ENCODE measurements around the gene NFE2L2. TPM values are rescaled to one million over a fixed set of nuclear protein-coding genes. Genes with fewer than 3 reads are reported as not detected.

Gene NFE2L2
- total and polyA plus RNA-seq, 9 of the 15 experiments (the other 6 are each of a cell fraction or from before 2014, with no cell fraction given): 29.3 to 120 (median 59.3) TPM

DNA sequence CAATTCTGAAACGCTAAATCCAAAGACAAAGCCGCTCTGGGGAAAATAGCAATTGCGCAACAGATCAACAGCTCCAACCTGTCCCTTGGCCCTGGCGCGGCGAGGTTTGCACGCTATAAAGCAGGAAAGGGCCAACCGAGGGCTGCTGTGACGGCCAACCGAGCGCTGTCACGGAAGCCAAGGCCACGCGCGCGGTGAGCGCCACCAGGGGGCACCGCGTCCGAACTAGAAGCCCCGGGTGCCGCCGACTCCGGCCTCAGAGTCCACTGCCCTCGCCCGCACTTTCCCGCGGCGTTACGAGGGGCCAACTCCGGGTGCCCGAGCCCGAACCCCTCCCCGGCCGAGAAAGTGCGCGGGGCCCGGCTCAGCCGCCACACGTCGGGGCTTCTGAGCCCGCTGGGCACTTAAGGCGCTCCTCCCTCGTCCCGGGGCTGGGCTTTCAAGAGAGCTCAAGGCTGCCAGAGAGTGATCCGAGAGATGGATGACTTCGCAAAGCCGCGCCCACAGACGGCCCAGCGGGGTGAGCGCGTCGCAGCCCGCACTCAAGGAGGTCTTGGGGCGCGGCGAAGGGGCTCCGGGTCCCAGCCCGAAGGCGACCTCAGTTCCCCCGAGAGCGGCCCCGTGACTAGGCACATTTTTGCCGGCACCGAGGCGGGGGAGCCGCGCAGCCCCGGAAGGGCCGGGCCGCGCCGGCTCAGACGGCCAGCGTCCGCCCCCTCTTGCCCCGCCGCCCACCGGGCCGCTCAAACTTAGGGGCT is 897 bp downstream of the NFE2L2 start (continued):
- TF ChIP-seq, protein P1, sequence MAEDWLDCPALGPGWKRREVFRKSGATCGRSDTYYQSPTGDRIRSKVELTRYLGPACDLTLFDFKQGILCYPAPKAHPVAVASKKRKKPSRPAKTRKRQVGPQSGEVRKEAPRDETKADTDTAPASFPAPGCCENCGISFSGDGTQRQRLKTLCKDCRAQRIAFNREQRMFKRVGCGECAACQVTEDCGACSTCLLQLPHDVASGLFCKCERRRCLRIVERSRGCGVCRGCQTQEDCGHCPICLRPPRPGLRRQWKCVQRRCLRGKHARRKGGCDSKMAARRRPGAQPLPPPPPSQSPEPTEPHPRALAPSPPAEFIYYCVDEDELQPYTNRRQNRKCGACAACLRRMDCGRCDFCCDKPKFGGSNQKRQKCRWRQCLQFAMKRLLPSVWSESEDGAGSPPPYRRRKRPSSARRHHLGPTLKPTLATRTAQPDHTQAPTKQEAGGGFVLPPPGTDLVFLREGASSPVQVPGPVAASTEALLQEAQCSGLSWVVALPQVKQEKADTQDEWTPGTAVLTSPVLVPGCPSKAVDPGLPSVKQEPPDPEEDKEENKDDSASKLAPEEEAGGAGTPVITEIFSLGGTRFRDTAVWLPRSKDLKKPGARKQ (CRISPR knock-in tag; IDR thresholded peaks at IDR 0.05): no peak
- TF ChIP-seq JUND (IDR thresholded peaks at IDR 0.05; ENCODE audit: borderline replicate concordance, low read depth, low read length) (peak; percentile 84), JUND (tag; IDR thresholded peaks at IDR 0.05; ENCODE audit: borderline replicate concordance, low read depth, low read length) (peak; percentile 76; the same call in 2 of the 3 replicates), PHF20 (IDR thresholded peaks at IDR 0.05; ENCODE audit: partially characterized antibody) (peak; percentile 51), SIN3B (IDR thresholded peaks at IDR 0.05; ENCODE audit: low read depth) (peak; percentile 53; the same call in 1 of the 2 replicates), ZKSCAN8 (CRISPR knock-in tag; IDR thresholded peaks at IDR 0.05) (no peak), BRD4 (IDR thresholded peaks at IDR 0.05) (peak; percentile 85; the same call in 1 of the 2 replicates), NRF1 (conservative IDR thresholded peaks at IDR 0.05 in 1 of 2, IDR thresholded peaks at IDR 0.05 in 1 of 2) (no peak), RBM39 (optimal IDR thresholded peaks at IDR 0.05; ENCODE audit: low read depth, low read length) (peak; percentile 38), CREB3L1 (IDR thresholded peaks at IDR 0.05; ENCODE audit: borderline replicate concordance, low read depth) (peak; percentile 50; the same call in 1 of the 2 replicates), FOXA1 (IDR thresholded peaks at IDR 0.05; ENCODE audit: borderline replicate concordance) (no peak), MXI1 (IDR thresholded peaks at IDR 0.05; ENCODE audit: low read depth, low read length) (peak; percentile 76), HDAC8 (tag; IDR thresholded peaks at IDR 0.05) (peak; percentile 92), SREBF1 (IDR thresholded peaks at IDR 0.05; ENCODE audit: borderline replicate concordance, low read depth, low read length) (peak; percentile 59; the same call in 1 of the 2 replicates), ZNF766 (CRISPR knock-in tag; conservative IDR thresholded peaks at IDR 0.05) (peak; percentile 86; the same call in 1 of the 2 replicates), POLR2B (IDR thresholded peaks at IDR 0.05; ENCODE audit: low read depth, partially characterized antibody) (peak; percentile 74), ZBTB5 (IDR thresholded peaks at IDR 0.05) (no peak)
- TF ChIP-seq, protein P2, sequence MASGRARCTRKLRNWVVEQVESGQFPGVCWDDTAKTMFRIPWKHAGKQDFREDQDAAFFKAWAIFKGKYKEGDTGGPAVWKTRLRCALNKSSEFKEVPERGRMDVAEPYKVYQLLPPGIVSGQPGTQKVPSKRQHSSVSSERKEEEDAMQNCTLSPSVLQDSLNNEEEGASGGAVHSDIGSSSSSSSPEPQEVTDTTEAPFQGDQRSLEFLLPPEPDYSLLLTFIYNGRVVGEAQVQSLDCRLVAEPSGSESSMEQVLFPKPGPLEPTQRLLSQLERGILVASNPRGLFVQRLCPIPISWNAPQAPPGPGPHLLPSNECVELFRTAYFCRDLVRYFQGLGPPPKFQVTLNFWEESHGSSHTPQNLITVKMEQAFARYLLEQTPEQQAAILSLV (tag; IDR thresholded peaks at IDR 0.05): peak; percentile 99
- TF ChIP-seq, protein P3, sequence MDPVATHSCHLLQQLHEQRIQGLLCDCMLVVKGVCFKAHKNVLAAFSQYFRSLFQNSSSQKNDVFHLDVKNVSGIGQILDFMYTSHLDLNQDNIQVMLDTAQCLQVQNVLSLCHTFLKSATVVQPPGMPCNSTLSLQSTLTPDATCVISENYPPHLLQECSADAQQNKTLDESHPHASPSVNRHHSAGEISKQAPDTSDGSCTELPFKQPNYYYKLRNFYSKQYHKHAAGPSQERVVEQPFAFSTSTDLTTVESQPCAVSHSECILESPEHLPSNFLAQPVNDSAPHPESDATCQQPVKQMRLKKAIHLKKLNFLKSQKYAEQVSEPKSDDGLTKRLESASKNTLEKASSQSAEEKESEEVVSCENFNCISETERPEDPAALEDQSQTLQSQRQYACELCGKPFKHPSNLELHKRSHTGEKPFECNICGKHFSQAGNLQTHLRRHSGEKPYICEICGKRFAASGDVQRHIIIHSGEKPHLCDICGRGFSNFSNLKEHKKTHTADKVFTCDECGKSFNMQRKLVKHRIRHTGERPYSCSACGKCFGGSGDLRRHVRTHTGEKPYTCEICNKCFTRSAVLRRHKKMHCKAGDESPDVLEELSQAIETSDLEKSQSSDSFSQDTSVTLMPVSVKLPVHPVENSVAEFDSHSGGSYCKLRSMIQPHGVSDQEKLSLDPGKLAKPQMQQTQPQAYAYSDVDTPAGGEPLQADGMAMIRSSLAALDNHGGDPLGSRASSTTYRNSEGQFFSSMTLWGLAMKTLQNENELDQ (CRISPR knock-in tag; IDR thresholded peaks at IDR 0.05; ENCODE audit: borderline replicate concordance): peak; percentile 97

All from K562 (cell line).